WI38 (cell line): ENCODE data around the gene MOB3C.

Source experiments
- H3K4me3 ChIP-seq: 2 replicates; pipeline ENCODE4 v1.5.1; 2011; ENCODE audit warnings: low read depth, mild to moderate bottlenecking, control low read depth, low read length
- CTCF ChIP-seq: IDR thresholded peaks from 2 replicates; pipeline ENCODE4 v1.5.1; 2012; ENCODE audit warnings: low read depth, mild to moderate bottlenecking, control low read depth, low read length

MOB3C gene

GRCh38 chr1:46646844-46647243 is 30.2 kb upstream of the MOB3C start:
- TF ChIP-seq CTCF: no peak
- H3K4me3 ChIP-seq: no peak overlapping the region

GRCh38 chr1:46646331-46646730 is 29.7 kb upstream of the MOB3C start:
- H3K4me3 ChIP-seq: no peak overlapping the region
- no peak for TF ChIP-seq CTCF

GRCh38 chr1:46645815-46646214 is 29.2 kb upstream of the MOB3C start:
- no peak for TF ChIP-seq CTCF
- no peak overlapping the region for H3K4me3 ChIP-seq

- no peak for TF ChIP-seq CTCF
- H3K4me3 ChIP-seq: no peak overlapping the region
Measured at GRCh38 chr1:46643368-46643775, 26.8 kb upstream of the MOB3C start.

GRCh38 chr1:46642115-46642680 is 25.6 kb upstream of the MOB3C start:
- no peak for TF ChIP-seq CTCF
- H3K4me3 ChIP-seq: no peak overlapping the region

GRCh38 chr1:46639547-46639946 is 22.9 kb upstream of the MOB3C start:
- no peak for TF ChIP-seq CTCF
- no peak overlapping the region for H3K4me3 ChIP-seq

- no peak overlapping the region for H3K4me3 ChIP-seq
- no peak for TF ChIP-seq CTCF
Measured at GRCh38 chr1:46638921-46639320, 22.3 kb upstream of the MOB3C start.
